ENCODE results near the gene KDF1. TPM values are rescaled to one million over a fixed set of nuclear protein-coding genes. Genes with fewer than 3 reads are reported as not detected.
"Not testable (repeated sequence)": the region's sequence is repeated elsewhere in the genome, so short reads cannot be mapped to it uniquely, and the experiment has no call there.

Gene KDF1
- total RNA-seq, 1 experiment from 2014 or later = not detected

GRCh38 chr1:26970810-26971209, 10.5 kb upstream of the KDF1 start:
- in situ Hi-C loops (cut with HindIII; ENCODE audit: low pct_unique_long_range_greater_than_20kb, low sequenced_read_pairs) = no loop called here

GRCh38 chr1:26965628-26966027, 5.4 kb upstream of the KDF1 start:
- in situ Hi-C loops (cut with HindIII; ENCODE audit: low pct_unique_long_range_greater_than_20kb, low sequenced_read_pairs) = no loop called here

More at GRCh38 chr1:26970810-26971209, 10.5 kb upstream of the KDF1 start:
- no peak for DNase-seq (ENCODE audit: low read depth, low spot score)

GRCh38 chr1:26965213-26965612, 4.9 kb upstream of the KDF1 start:
- in situ Hi-C loops (cut with HindIII; ENCODE audit: low pct_unique_long_range_greater_than_20kb, low sequenced_read_pairs) = no loop called here
- DNase-seq (ENCODE audit: low read depth, low spot score) = no peak

More at GRCh38 chr1:26965628-26966027, 5.4 kb upstream of the KDF1 start:
- DNase-seq (ENCODE audit: low read depth, low spot score) = no peak

GRCh38 chr1:26961826-26962225, 1.6 kb upstream of the KDF1 start:
- no peak for DNase-seq (ENCODE audit: low read depth, low spot score)
- in situ Hi-C loops (cut with HindIII; ENCODE audit: low pct_unique_long_range_greater_than_20kb, low sequenced_read_pairs) = no loop called here

GRCh38 chr1:26960625-26960966, 328 bp upstream of the KDF1 start:
- in situ Hi-C loops (cut with HindIII; ENCODE audit: low pct_unique_long_range_greater_than_20kb, low sequenced_read_pairs) = no loop called here
- DNase-seq (ENCODE audit: low read depth, low spot score) = no peak

- DNase-seq (ENCODE audit: low read depth, low spot score) = no peak
- in situ Hi-C loops (cut with HindIII; ENCODE audit: low pct_unique_long_range_greater_than_20kb, low sequenced_read_pairs) = no loop called here
Observed at GRCh38 chr1:26959270-26959669, 998 bp downstream of the KDF1 start.

- DNase-seq (ENCODE audit: low read depth, low spot score) = no peak
- in situ Hi-C loops (cut with HindIII; ENCODE audit: low pct_unique_long_range_greater_than_20kb, low sequenced_read_pairs) = no loop called here
Observed at GRCh38 chr1:26957306-26957705, 3.0 kb downstream of the KDF1 start.

GRCh38 chr1:26956321-26956720, 3.9 kb downstream of the KDF1 start:
- in situ Hi-C loops (cut with HindIII; ENCODE audit: low pct_unique_long_range_greater_than_20kb, low sequenced_read_pairs) = no loop called here
- DNase-seq (ENCODE audit: low read depth, low spot score) = no peak

GRCh38 chr1:26953374-26953773, 6.9 kb downstream of the KDF1 start:
- DNase-seq (ENCODE audit: low read depth, low spot score) = no peak
- in situ Hi-C loops (cut with HindIII; ENCODE audit: low pct_unique_long_range_greater_than_20kb, low sequenced_read_pairs) = no loop called here

GRCh38 chr1:26951821-26952497, 8.3 kb downstream of the KDF1 start:
- in situ Hi-C loops (cut with HindIII; ENCODE audit: low pct_unique_long_range_greater_than_20kb, low sequenced_read_pairs) = no loop called here
- DNase-seq (ENCODE audit: low read depth, low spot score) = no peak

- DNase-seq (ENCODE audit: low read depth, low spot score) = no peak
- in situ Hi-C loops (cut with HindIII; ENCODE audit: low pct_unique_long_range_greater_than_20kb, low sequenced_read_pairs) = no loop called here
Observed at GRCh38 chr1:26951216-26951615, 9.1 kb downstream of the KDF1 start.

GRCh38 chr1:26950602-26951001, 9.7 kb downstream of the KDF1 start:
- in situ Hi-C loops (cut with HindIII; ENCODE audit: low pct_unique_long_range_greater_than_20kb, low sequenced_read_pairs) = no loop called here
- DNase-seq (ENCODE audit: low read depth, low spot score) = no peak

- in situ Hi-C loops (cut with HindIII; ENCODE audit: low pct_unique_long_range_greater_than_20kb, low sequenced_read_pairs) = no loop called here
- no peak for DNase-seq (ENCODE audit: low read depth, low spot score)
Observed at GRCh38 chr1:26949926-26950319, 10.3 kb downstream of the KDF1 start.

- no peak for DNase-seq (ENCODE audit: low read depth, low spot score)
- in situ Hi-C loops (cut with HindIII; ENCODE audit: low pct_unique_long_range_greater_than_20kb, low sequenced_read_pairs) = no loop called here
Observed at GRCh38 chr1:26949266-26949925, 10.9 kb downstream of the KDF1 start.

- in situ Hi-C loops (cut with HindIII; ENCODE audit: low pct_unique_long_range_greater_than_20kb, low sequenced_read_pairs); DNase-seq (ENCODE audit: low read depth, low spot score): not testable (repeated sequence)
Observed at GRCh38 chr1:26948725-26949057, 11.6 kb downstream of the KDF1 start.

- in situ Hi-C loops (cut with HindIII; ENCODE audit: low pct_unique_long_range_greater_than_20kb, low sequenced_read_pairs) = no loop called here
Observed at GRCh38 chr1:26946270-26946669, 14.0 kb downstream of the KDF1 start.

GRCh38 chr1:26945728-26946127, 14.5 kb downstream of the KDF1 start:
- in situ Hi-C loops (cut with HindIII; ENCODE audit: low pct_unique_long_range_greater_than_20kb, low sequenced_read_pairs) = no loop called here
- no peak for DNase-seq (ENCODE audit: low read depth, low spot score)

More at GRCh38 chr1:26946270-26946669, 14.0 kb downstream of the KDF1 start:
- no peak for DNase-seq (ENCODE audit: low read depth, low spot score)

GRCh38 chr1:26945138-26945537, 15.1 kb downstream of the KDF1 start:
- in situ Hi-C loops (cut with HindIII; ENCODE audit: low pct_unique_long_range_greater_than_20kb, low sequenced_read_pairs) = no loop called here
- DNase-seq (ENCODE audit: low read depth, low spot score) = no peak

GRCh38 chr1:26942656-26943055, 17.6 kb downstream of the KDF1 start:
- DNase-seq (ENCODE audit: low read depth, low spot score) = no peak
- in situ Hi-C loops (cut with HindIII; ENCODE audit: low pct_unique_long_range_greater_than_20kb, low sequenced_read_pairs) = no loop called here

Measured in SK-MEL-5 (cell line).